Effector CD8-positive, alpha-beta T cell (primary cell): Measurements from ENCODE around the gene SHLD2.
"Not testable (repeated sequence)": the region's sequence is repeated elsewhere in the genome, so short reads cannot be mapped to it uniquely, and the experiment has no call there.

Source experiments
- DNase-seq: peaks from one replicate; lab custom pipeline; 2025; lab: John Stamatoyannopoulos, UW

SHLD2 gene

GRCh38 chr10:87213150-87213765 lies 118.3 kb downstream of the SHLD2 start:
- DNase-seq: not testable (repeated sequence)

GRCh38 chr10:87213806-87214205 lies 118.8 kb downstream of the SHLD2 start:
- not testable (repeated sequence) for DNase-seq

- DNase-seq: not testable (repeated sequence)
These were observed 121.1 kb downstream of the SHLD2 start for GRCh38 chr10:87216120-87216519.

- DNase-seq: not testable (repeated sequence)
These were observed 124.4 kb downstream of the SHLD2 start for GRCh38 chr10:87219370-87219769.

- not testable (repeated sequence) for DNase-seq
These were observed 127.8 kb downstream of the SHLD2 start for GRCh38 chr10:87222789-87223188.

GRCh38 chr10:87225148-87225547 lies 130.1 kb downstream of the SHLD2 start, which contains the start of gene NUTM2A:
NUTM2A (plus strand) TSS chr10:87225448; CDS start chr10:87225831, 383 bp downstream.
- DNase-seq: not testable (repeated sequence)

GRCh38 chr10:87228247-87228646 lies 133.2 kb downstream of the SHLD2 start:
- DNase-seq: not testable (repeated sequence)

GRCh38 chr10:87229211-87229610 lies 134.2 kb downstream of the SHLD2 start:
- DNase-seq: not testable (repeated sequence)

GRCh38 chr10:87234854-87235253 lies 139.8 kb downstream of the SHLD2 start:
- DNase-seq: not testable (repeated sequence)

- not testable (repeated sequence) for DNase-seq
These were observed 142.2 kb downstream of the SHLD2 start for GRCh38 chr10:87237244-87237643.

- not testable (repeated sequence) for DNase-seq
These were observed 144.4 kb downstream of the SHLD2 start for GRCh38 chr10:87239346-87239808.
